H1 (cell line): ENCODE data around the gene LYSMD3. TPM values are rescaled to one million over a fixed set of nuclear protein-coding genes. Genes with fewer than 3 reads are reported as not detected.
A peak's percentile ranks its signal among the peaks of the same experiment; 100 is the strongest.

Experiments
- ATF2 ChIP-seq: IDR thresholded peaks from 2 replicates; pipeline ENCODE4 v1.6.1; 2012; ENCODE audit warnings: low read length, inconsistent platforms
- CBX8 ChIP-seq: fragments of 300-800, 300-1000 bp; sonication (generic); IDR thresholded peaks from 2 replicates; pipeline ENCODE4 v1.7.1; 2016; ENCODE audit warnings: low read depth, low read length, borderline replicate concordance
- CTBP2 ChIP-seq: IDR thresholded peaks from 2 replicates; pipeline ENCODE4 v1.7.0; 2011; ENCODE audit warnings: borderline replicate concordance, mild to moderate bottlenecking, moderate library complexity, mixed read lengths, low read length; ENCODE audit not compliant: insufficient read depth, insufficient read length
- E2F6 ChIP-seq: IDR thresholded peaks from 2 replicates; pipeline ENCODE4 v1.6.1; 2012; ENCODE audit warnings: inconsistent platforms
- EGR1 ChIP-seq: IDR thresholded peaks from 2 replicates; pipeline ENCODE4 v1.6.1; 2011; ENCODE audit warnings: low read depth, low read length, borderline replicate concordance
- EP300 ChIP-seq, 2 experiments: IDR thresholded peaks; 1 replicate in 1 of 2; 2 replicates in 1 of 2; pipeline ENCODE4 v1.6.1; 2011 to 2012; ENCODE audit warnings: low read depth in 2 of 2, low read length in 2 of 2, mild to moderate bottlenecking in 2 of 2, borderline replicate concordance in 1 of 2, inconsistent platforms in 1 of 2, moderate library complexity in 1 of 2
- GTF2F1 ChIP-seq: IDR thresholded peaks from 2 replicates; pipeline ENCODE4 v1.6.1; 2012; ENCODE audit warnings: low read depth, low read length, improper control_type of control experiment, borderline replicate concordance
- KDM5A ChIP-seq: fragments of 200-600 bp; IDR thresholded peaks from 2 replicates; pipeline ENCODE4 v1.7.1; 2012; ENCODE audit warnings: mild to moderate bottlenecking, low read length, inconsistent platforms, mixed read lengths
- NRF1 ChIP-seq: IDR thresholded peaks from 2 replicates; pipeline ENCODE4 v1.6.1; 2011; ENCODE audit warnings: mild to moderate bottlenecking, low read depth, low read length, improper control_type of control experiment
- POLR2A ChIP-seq, 2 experiments: IDR thresholded peaks; 1 replicate in 1 of 2; 2 replicates in 1 of 2; pipeline ENCODE4 v1.6.1; 2011; ENCODE audit warnings: low read depth in 2 of 2, low read length in 2 of 2, mild to moderate bottlenecking in 2 of 2; ENCODE audit errors: control extremely low read depth in 1 of 2
- POLR2AphosphoS5 ChIP-seq: IDR thresholded peaks from 2 replicates; pipeline ENCODE4 v1.6.1; 2011; ENCODE audit warnings: low read depth, low read length
- RAD21 ChIP-seq, 2 experiments: IDR thresholded peaks in 1 of 2; conservative IDR thresholded peaks in 1 of 2; 2 replicates each; pipeline ENCODE4 v1.6.1; 2011; ENCODE audit warnings: low read depth in 2 of 2, low read length in 2 of 2, improper control_type of control experiment in 1 of 2, inconsistent platforms in 1 of 2, mild to moderate bottlenecking in 1 of 2, moderate library complexity in 1 of 2
- RFX5 ChIP-seq: IDR thresholded peaks from 2 replicates; pipeline ENCODE4 v1.6.1; 2011; ENCODE audit warnings: low read depth, low read length, improper control_type of control experiment, borderline replicate concordance
- RXRA ChIP-seq: IDR thresholded peaks from 2 replicates; pipeline ENCODE4 v1.6.1; 2011; ENCODE audit warnings: low read depth, mild to moderate bottlenecking, low read length, moderate library complexity; ENCODE audit not compliant: insufficient read depth
- SIX5 ChIP-seq: IDR thresholded peaks from 2 replicates; pipeline ENCODE4 v1.6.1; 2011; ENCODE audit warnings: mild to moderate bottlenecking, low read depth, low read length
- SP1 ChIP-seq: IDR thresholded peaks from 2 replicates; pipeline ENCODE4 v1.6.1; 2011; ENCODE audit warnings: low read depth, low read length
- SP4 ChIP-seq: IDR thresholded peaks from 2 replicates; pipeline ENCODE4 v1.6.1; 2012; ENCODE audit warnings: low read length, inconsistent platforms
- SRF ChIP-seq: IDR thresholded peaks from 2 replicates; pipeline ENCODE4 v1.6.1; 2011; ENCODE audit warnings: mild to moderate bottlenecking, low read depth, low read length, moderate library complexity
- polyA plus RNA-seq, 7 experiments: library from polyadenylated mRNA; depleted of rRNA in 3 of 7; stranded (reverse) in 5 of 7; unstranded in 2 of 7; fragments of >200 nt in 5 of 7; fragments of 200-250 nt in 2 of 7; gene quantifications; 1 replicate in 5 of 7; 2 replicates in 1 of 7; 4 replicates in 1 of 7; pipeline versions ENCODE4 v1.2.1 to v1.2.3, GENCODE V29; 2011 to 2013; ENCODE audit warnings: missing spikeins in 2 of 7, mixed read lengths in 2 of 7
- total RNA-seq: library from RNA; stranded (reverse); fragmentation: NEBNext Ultra II Directional; extraction: Animal tissue kit (Norgen Biotek cat#: 25700); gene quantifications from 2 replicates; pipeline ENCODE4 v1.2.1, GENCODE V29; 2021

Gene LYSMD3
- total and polyA plus RNA-seq, 2 of the 8 experiments (the other 6 are each of a cell fraction or from before 2014, with no cell fraction given), result 3.7 to 14.9 TPM

GRCh38 chr5:90558344-90559192 is 29.2 kb upstream of the LYSMD3 start, which contains the start of gene ADGRV1 (continued):
- TF ChIP-seq SP1 (peak; percentile 82), SRF (no peak), CTBP2 (peak; percentile 76), SIX5 (peak; percentile 43; the same call in 1 of the 2 replicates), GTF2F1 (no peak), EGR1 (peak; percentile 77), RFX5 (no peak), RAD21 (IDR thresholded peaks at IDR 0.05 in 1 of 2, conservative IDR thresholded peaks at IDR 0.05 in 1 of 2; ENCODE audit: low read depth in 2 of 2, low read length in 2 of 2) (no peak; a peak in 1 of 4 replicates), CBX8 (no peak), ATF2 (no peak), NRF1 (peak; percentile 23), POLR2A (IDR thresholded peaks at IDR 0.05; ENCODE audit: control extremely low read depth in 1 of 2, low read depth in 2 of 2, low read length in 2 of 2) (peak; percentile 91 to 95), E2F6 (peak; percentile 19; the same call in 1 of the 2 replicates), EP300 (IDR thresholded peaks at IDR 0.05; ENCODE audit: borderline replicate concordance in 1 of 2, low read depth in 2 of 2, low read length in 2 of 2) (peak in 1 of 2 experiments; percentile 100; a peak in 2 of 3 replicates), KDM5A (no peak), POLR2AphosphoS5 (peak; percentile 92), RXRA (no peak), SP4 (peak; percentile 70; the same call in 1 of the 2 replicates)
